PC-9 (cell line): ENCODE measurements around the gene CARMIL3.

Source experiments
- EZH2 ChIP-seq: fragments of 200-600 bp; sonication (generic); IDR thresholded peaks from 2 replicates; pipeline ENCODE4 v1.8.0; 2017; ENCODE audit warnings: antibody characterized with exemption, low read depth
- TF ChIP-seq, protein P1 (sequence below): fragments of 200-600 bp; sonication (generic); conservative IDR thresholded peaks from 2 replicates; pipeline ENCODE4 v1.6.1; 2017; ENCODE audit warnings: mixed run types, antibody characterized with exemption, mild to moderate bottlenecking, moderate library complexity

DNA sequence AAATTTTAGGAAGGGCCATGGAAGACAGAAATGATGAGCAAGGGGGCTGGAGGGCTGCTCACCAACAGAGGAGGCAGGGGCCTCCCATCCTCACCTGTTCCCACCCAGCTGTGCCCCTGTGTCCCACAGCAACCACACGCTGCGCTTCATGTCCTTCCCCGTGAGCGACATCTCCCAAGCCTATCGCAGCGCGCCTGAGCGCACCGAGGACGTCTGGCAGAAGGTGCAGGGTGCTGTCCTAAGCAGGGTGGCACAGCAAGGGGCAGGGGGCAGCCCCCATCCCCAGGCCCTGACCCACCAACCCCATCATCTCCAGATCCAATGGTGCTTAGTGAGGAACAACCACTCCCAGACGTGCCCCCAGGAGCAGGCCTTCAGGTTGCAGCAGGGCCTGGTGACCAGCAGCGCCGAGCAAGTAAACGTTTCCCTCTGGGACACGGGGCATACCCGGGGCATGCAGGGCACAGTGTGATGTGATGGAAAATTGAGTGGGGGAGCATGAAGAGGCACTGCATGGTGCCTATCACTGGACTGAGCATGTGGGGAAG lies 8.1 kb downstream of the CARMIL3 start:
- TF ChIP-seq, protein P1, sequence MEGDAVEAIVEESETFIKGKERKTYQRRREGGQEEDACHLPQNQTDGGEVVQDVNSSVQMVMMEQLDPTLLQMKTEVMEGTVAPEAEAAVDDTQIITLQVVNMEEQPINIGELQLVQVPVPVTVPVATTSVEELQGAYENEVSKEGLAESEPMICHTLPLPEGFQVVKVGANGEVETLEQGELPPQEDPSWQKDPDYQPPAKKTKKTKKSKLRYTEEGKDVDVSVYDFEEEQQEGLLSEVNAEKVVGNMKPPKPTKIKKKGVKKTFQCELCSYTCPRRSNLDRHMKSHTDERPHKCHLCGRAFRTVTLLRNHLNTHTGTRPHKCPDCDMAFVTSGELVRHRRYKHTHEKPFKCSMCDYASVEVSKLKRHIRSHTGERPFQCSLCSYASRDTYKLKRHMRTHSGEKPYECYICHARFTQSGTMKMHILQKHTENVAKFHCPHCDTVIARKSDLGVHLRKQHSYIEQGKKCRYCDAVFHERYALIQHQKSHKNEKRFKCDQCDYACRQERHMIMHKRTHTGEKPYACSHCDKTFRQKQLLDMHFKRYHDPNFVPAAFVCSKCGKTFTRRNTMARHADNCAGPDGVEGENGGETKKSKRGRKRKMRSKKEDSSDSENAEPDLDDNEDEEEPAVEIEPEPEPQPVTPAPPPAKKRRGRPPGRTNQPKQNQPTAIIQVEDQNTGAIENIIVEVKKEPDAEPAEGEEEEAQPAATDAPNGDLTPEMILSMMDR: no peak
- no peak for TF ChIP-seq EZH2
